ENCODE data around the gene TSPAN31.

The TSPAN31 gene

GRCh38 chr12:57793920-57794319 lies 49.1 kb downstream of the TSPAN31 start:
- DNase-seq (ENCODE audit: low spot score): peak; percentile 54

GRCh38 chr12:57795354-57795753 lies 50.5 kb downstream of the TSPAN31 start:
- peak; percentile 42 for DNase-seq (ENCODE audit: low spot score)

GRCh38 chr12:57796996-57797395 lies 52.2 kb downstream of the TSPAN31 start:
- no peak for DNase-seq (ENCODE audit: low spot score)

GRCh38 chr12:57797933-57798332 lies 53.1 kb downstream of the TSPAN31 start:
- peak; percentile 25 for DNase-seq (ENCODE audit: low spot score)
